Measurements from ENCODE around the gene ACTA2. TPM values are rescaled to one million over a fixed set of nuclear protein-coding genes. Genes with fewer than 3 reads are reported as not detected.

ACTA2 gene
- total RNA-seq, 1 donor from 2014 or later = 98.5 TPM

DNA sequence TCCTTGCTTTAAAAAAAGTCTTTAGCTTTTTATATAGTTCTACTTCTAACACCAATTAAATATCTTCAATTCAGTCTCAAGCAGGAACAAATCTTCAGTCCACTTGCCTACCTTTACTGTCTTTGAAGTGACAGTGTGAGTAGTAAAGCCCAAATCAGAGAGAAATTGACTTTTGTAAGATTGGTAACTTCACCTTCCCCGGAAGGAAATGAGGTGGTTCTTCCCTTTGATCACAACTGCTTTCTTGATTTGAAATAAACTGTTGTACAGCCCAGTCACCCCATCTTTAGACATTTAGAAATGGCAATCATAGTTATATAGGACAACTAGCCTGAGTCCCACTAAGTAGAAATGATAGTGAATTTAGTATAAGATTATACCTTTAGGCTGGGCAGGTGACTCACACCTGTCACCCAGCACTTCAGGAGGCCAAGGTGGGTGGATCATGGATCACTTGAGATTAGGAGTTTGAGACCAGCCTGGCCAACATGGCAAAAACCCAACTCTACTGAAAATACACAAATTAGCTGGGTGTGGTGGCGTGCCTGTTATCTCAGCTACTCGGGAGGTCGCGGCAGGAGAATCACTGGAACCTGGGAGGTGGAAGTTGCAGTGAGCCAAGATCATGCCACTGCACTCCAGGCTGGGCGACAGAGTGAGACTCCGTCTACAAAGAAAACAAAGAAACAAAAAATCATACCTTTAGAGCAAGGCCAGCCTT, 42.7 kb upstream of the ACTA2 start:
- TF ChIP-seq, protein P1, sequence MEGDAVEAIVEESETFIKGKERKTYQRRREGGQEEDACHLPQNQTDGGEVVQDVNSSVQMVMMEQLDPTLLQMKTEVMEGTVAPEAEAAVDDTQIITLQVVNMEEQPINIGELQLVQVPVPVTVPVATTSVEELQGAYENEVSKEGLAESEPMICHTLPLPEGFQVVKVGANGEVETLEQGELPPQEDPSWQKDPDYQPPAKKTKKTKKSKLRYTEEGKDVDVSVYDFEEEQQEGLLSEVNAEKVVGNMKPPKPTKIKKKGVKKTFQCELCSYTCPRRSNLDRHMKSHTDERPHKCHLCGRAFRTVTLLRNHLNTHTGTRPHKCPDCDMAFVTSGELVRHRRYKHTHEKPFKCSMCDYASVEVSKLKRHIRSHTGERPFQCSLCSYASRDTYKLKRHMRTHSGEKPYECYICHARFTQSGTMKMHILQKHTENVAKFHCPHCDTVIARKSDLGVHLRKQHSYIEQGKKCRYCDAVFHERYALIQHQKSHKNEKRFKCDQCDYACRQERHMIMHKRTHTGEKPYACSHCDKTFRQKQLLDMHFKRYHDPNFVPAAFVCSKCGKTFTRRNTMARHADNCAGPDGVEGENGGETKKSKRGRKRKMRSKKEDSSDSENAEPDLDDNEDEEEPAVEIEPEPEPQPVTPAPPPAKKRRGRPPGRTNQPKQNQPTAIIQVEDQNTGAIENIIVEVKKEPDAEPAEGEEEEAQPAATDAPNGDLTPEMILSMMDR (IDR thresholded peaks at IDR 0.05; ENCODE audit: unreplicated experiment) = no peak
- Mint-ChIP-seq H3K9me3 (ENCODE audit: unreplicated experiment) (no peaks in the 10 kb centered on the region), H3K27ac (ENCODE audit: unreplicated experiment) (no peak overlapping the region), H3K36me3 (ENCODE audit: low read depth, unreplicated experiment) (no peaks in the 10 kb centered on the region), H3K4me3 (ENCODE audit: unreplicated experiment) (no peak overlapping the region), H3K27me3 (ENCODE audit: unreplicated experiment) (no peaks in the 10 kb centered on the region), H3K4me1 (ENCODE audit: unreplicated experiment) (peaks cover 14% of the 10 kb centered on the region)
- no peak for DNase-seq (ENCODE audit: low spot score)

DNA sequence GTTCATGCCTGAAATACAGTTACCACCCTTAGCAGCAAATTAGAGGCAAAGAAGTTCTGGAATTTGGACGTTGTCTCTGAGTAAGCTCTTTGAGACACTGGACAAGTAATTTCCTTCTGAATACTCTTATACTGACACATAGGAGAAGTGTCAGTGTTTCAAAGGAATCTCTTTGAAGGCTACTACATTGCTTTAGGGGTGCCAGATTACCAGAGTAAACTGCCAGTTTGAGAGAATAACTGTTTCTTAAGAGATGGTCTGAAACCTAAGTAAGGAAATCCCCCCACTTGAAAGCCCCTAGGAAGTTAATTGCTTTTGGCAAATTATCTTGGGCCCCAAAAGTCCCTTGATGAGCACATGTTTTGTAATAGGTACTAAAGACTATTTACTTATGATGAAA, 41.4 kb upstream of the ACTA2 start:
- no peak for DNase-seq (ENCODE audit: low spot score)
- H3K36me3 Mint-ChIP-seq (ENCODE audit: low read depth, unreplicated experiment) = peaks cover 8% of the 10 kb centered on the region
- TF ChIP-seq, protein P1 (IDR thresholded peaks at IDR 0.05; ENCODE audit: unreplicated experiment) = no peak
- no peak overlapping the region for H3K4me3 Mint-ChIP-seq (ENCODE audit: unreplicated experiment)
- H3K27me3 Mint-ChIP-seq (ENCODE audit: unreplicated experiment) = peaks cover 3% of the 10 kb centered on the region
- H3K27ac Mint-ChIP-seq (ENCODE audit: unreplicated experiment) = no peak overlapping the region
- peaks cover 26% of the 10 kb centered on the region for H3K4me1 Mint-ChIP-seq (ENCODE audit: unreplicated experiment)
- no peaks in the 10 kb centered on the region for H3K9me3 Mint-ChIP-seq (ENCODE audit: unreplicated experiment)

DNA sequence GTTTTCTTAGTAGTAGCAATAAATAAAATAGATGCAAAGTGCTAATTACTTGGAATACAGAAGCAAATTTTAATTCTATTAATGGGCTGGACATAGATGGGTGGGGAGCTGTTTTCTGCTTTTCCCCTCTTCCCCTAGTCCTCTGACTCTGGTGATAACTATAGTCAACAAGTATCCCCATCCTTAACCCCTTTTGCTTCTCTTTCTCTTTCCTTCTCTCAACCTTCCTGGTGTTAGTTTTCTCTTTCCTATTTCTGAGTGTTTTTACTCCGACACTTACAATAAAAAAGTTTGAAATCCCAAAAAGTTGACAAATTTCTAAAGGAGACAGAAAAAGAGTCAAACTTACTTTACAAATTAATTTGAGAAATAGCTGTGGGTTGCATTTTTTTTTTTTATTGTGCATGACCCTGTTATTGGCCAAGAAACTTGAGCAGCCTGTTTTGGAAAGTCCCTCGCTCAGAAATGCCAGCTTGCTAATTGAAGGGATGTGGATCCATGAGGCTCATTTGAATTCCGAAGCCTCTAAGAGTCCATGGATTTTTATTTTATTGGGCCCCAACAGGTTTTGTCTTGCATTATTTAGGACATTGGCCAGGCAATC, 40.5 kb upstream of the ACTA2 start:
- Mint-ChIP-seq H3K27me3 (ENCODE audit: unreplicated experiment) (peaks cover 3% of the 10 kb centered on the region), H3K27ac (ENCODE audit: unreplicated experiment) (no peak overlapping the region), H3K4me1 (ENCODE audit: unreplicated experiment) (peaks cover 26% of the 10 kb centered on the region), H3K36me3 (ENCODE audit: low read depth, unreplicated experiment) (peaks cover 9% of the 10 kb centered on the region), H3K9me3 (ENCODE audit: unreplicated experiment) (no peaks in the 10 kb centered on the region), H3K4me3 (ENCODE audit: unreplicated experiment) (peak overlapping the region; percentile 69)
- TF ChIP-seq, protein P1 (IDR thresholded peaks at IDR 0.05; ENCODE audit: unreplicated experiment) = no peak
- no peak for DNase-seq (ENCODE audit: low spot score)

DNA sequence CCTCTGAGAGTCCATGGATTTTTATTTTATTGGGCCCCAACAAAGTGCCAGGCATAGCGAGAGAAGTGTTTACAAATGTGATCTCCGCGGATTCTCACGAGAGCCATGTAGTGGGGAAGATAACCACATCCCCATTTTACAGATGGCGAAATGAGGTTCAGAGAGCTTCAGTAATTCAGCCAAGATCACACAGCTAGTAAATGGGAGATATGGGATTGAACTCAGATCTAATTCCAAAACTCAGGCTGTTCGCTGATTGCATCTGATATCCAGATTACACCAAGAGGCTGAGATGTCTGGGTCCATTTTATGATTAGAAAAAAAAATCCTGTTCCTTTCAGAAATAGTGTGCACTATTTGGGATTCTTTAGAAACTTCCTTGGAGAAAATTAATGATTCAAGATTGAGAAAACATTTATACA, 39.3 kb upstream of the ACTA2 start:
- Mint-ChIP-seq H3K27ac (ENCODE audit: unreplicated experiment) (peak overlapping the region; percentile 69), H3K4me3 (ENCODE audit: unreplicated experiment) (peak overlapping the region; percentile 94), H3K36me3 (ENCODE audit: low read depth, unreplicated experiment) (peaks cover 13% of the 10 kb centered on the region), H3K27me3 (ENCODE audit: unreplicated experiment) (peaks cover 3% of the 10 kb centered on the region), H3K4me1 (ENCODE audit: unreplicated experiment) (peaks cover 26% of the 10 kb centered on the region), H3K9me3 (ENCODE audit: unreplicated experiment) (no peaks in the 10 kb centered on the region)
- TF ChIP-seq, protein P1 (IDR thresholded peaks at IDR 0.05; ENCODE audit: unreplicated experiment) = no peak
- no peak for DNase-seq (ENCODE audit: low spot score)

Data from endothelial cell (in vitro differentiated cells).